Ectodermal cell (in vitro differentiated cells): ENCODE measurements around the gene MYOCD.
A peak's percentile ranks its signal among the peaks of the same experiment; 100 is the strongest.

ENCODE experiments used
- H3K27ac ChIP-seq: 2 replicates; pipeline ENCODE4 v1.7.0; 2013; ENCODE audit warnings: mild to moderate bottlenecking, low read depth, low read length; ENCODE audit not compliant: insufficient read depth, poor library complexity, severe bottlenecking
- H3K27me3 ChIP-seq: 2 replicates; pipeline ENCODE4 v1.7.0; 2013; ENCODE audit warnings: mild to moderate bottlenecking, low read length; ENCODE audit not compliant: insufficient read depth, control insufficient read depth, poor library complexity, severe bottlenecking
- H3K36me3 ChIP-seq: one replicate; pipeline ENCODE4 v1.7.0; 2013; ENCODE audit warnings: low read length; ENCODE audit not compliant: control insufficient read depth, insufficient read depth
- H3K4me1 ChIP-seq: one replicate; pipeline ENCODE4 v1.7.0; 2013; ENCODE audit warnings: low read length; ENCODE audit not compliant: control insufficient read depth, insufficient read depth
- H3K4me3 ChIP-seq: 2 replicates; pipeline ENCODE4 v1.7.0; 2013; ENCODE audit warnings: low read depth, low read length, control low read depth; ENCODE audit not compliant: insufficient read depth
- H3K9me3 ChIP-seq: 2 replicates; pipeline ENCODE4 v1.7.0; 2013; ENCODE audit warnings: mild to moderate bottlenecking, low read length, moderate library complexity; ENCODE audit not compliant: control insufficient read depth
- WGBS, 2 experiments: methylation state at CpG; one replicate each; pipeline ENCODE4 v1.1.7; 2013; ENCODE audit warnings: missing lambda C conversion rate in 2 of 2; 5-methylcytosine and 5-hydroxymethylcytosine counted together

MYOCD gene

GRCh38 chr17:12773153-12773552, 107.5 kb downstream of the MYOCD start:
- no peaks in the 10 kb centered on the region for H3K36me3 ChIP-seq
- H3K27ac ChIP-seq = no peak overlapping the region
- H3K4me3 ChIP-seq = no peak overlapping the region
- no peaks in the 10 kb centered on the region for H3K9me3 ChIP-seq
- no peaks in the 10 kb centered on the region for H3K27me3 ChIP-seq
- H3K4me1 ChIP-seq = no peaks in the 10 kb centered on the region
- WGBS, 2 experiments = 93 to 95% methylated on average over 1 of the region's 1 CpG

DNA sequence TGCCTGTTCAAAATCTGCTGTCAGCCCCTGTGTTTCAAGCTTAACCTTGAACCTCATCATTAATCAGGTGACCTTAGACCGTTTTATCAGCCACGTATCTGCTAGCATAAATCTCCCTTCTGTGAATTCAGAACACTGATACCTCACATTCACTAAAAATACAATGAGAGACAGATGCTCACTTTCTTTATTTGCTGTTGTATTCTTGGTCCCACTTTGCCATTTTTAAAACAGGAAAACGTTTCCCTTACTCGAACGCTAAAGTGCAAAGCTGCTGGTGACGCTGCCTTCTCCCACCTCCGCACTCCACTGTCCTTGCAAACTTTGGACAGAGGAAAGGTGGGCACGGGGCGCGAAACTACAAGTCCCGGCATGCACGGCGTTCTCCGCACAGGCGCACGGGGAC, 123.4 kb downstream of the MYOCD start:
- H3K36me3 ChIP-seq = no peaks in the 10 kb centered on the region
- 1 to 2% methylated on average over 16 of the region's 16 CpGs for WGBS, 2 experiments
- H3K4me1 ChIP-seq = no peaks in the 10 kb centered on the region
- H3K27ac ChIP-seq = no peak overlapping the region
- no peaks in the 10 kb centered on the region for H3K9me3 ChIP-seq
- peaks cover 17% of the 10 kb centered on the region for H3K27me3 ChIP-seq
- peak overlapping the region; percentile 74 for H3K4me3 ChIP-seq

DNA sequence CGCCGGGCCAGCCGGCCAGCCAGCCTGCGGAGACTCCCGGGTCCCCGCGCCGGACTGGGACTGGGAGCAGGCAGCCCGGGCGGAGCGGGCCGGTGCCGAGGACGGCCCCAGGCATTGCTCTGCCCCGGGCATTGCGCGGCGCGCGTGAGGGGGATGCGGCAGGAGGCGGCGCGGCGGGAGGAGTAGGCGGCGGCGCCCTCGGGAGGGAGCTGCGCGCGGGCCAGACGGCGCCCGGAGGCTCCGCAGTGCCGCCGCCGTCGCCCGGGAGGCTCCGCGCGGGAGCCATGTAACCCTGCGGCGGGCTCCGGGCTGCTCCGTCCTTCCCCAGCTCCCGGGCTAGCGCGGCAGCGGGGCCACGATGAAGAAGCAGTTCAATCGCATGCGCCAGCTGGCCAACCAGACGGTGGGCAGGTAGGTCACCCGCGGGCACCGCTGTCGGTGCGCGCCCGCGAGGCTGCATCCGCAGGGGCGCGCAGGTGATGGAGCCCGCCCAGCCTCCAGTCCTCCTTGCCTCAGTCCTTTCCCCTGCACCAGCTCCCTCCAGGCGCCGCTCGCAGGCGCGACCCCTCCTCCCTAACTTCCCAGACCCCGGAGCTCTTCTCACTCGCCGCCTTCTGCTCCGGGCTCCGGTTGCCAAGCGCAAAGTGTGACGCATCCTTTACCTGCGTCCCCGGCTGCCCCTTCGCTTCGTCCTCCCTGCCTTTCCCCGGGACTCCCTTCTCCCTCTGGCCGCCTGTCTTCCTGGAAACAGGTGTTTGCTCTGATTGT, 124.0 kb downstream of the MYOCD start, which contains the start of gene ARHGAP44:
ARHGAP44 (plus strand) TSS at position 18 of the 768 bp plus-strand sequence; CDS start at position 359, 341 bp downstream.
- Histone ChIP-seq H3K9me3 (no peaks in the 10 kb centered on the region), H3K27ac (no peak within 1 kb of the TSS), H3K36me3 (no peaks in the 10 kb centered on the region), H3K4me3 (peak within 1 kb of the TSS; percentile 74), H3K27me3 (peaks cover 17% of the 10 kb centered on the region), H3K4me1 (no peaks in the 10 kb centered on the region)
- WGBS, 2 experiments = 0% methylated on average over 86 of the region's 86 CpGs

- 7 to 8% methylated on average over 27 of the region's 27 CpGs for WGBS, 2 experiments
- Histone ChIP-seq H3K4me1 (no peaks in the 10 kb centered on the region), H3K36me3 (no peaks in the 10 kb centered on the region), H3K9me3 (no peaks in the 10 kb centered on the region), H3K4me3 (peak overlapping the region; percentile 74), H3K27ac (no peak overlapping the region), H3K27me3 (peaks cover 17% of the 10 kb centered on the region)
Observed at GRCh38 chr17:12790249-12791106, 124.8 kb downstream of the MYOCD start.

DNA sequence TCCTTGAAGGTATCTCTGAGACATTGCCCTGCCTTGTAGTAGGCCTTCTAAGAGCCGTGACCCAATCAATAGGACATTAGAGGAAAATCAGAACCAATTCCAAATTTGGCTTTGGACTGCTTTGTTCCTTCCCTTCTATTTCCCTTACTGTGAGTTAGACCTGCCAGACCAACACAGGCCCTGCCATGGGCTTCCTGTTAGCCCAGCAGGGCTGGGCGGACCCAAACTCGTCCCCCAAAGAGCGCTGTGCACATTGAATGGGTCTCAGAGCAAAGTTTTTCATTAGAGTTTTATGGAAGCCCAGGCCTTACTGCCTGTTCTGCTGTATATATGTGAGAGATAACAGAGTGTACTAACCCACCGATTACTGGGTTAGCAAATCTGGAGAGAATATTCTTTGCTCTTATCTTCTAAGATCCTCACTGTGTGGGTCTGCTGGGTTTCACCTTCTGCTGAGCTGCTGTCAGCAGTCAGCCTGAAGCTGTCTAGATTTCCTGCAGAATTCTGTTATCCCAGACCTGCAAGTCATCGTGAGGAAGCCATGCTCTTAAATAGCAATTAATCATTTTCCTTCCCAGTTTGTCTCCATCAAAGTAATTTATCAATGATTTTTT, 129.3 kb downstream of the MYOCD start:
- Histone ChIP-seq H3K27ac (peak overlapping the region; percentile 1), H3K4me1 (no peaks in the 10 kb centered on the region), H3K36me3 (no peaks in the 10 kb centered on the region), H3K27me3 (peaks cover 12% of the 10 kb centered on the region), H3K4me3 (no peak overlapping the region), H3K9me3 (no peaks in the 10 kb centered on the region)
- 89 to 91% methylated on average over 6 of the region's 6 CpGs for WGBS, 2 experiments

GRCh38 chr17:12800855-12801365, 135.2 kb downstream of the MYOCD start:
- WGBS, 2 experiments = 80 to 88% methylated on average over 2 to 3 of the region's 3 CpGs
- Histone ChIP-seq H3K27ac (no peak overlapping the region), H3K36me3 (no peaks in the 10 kb centered on the region), H3K9me3 (no peaks in the 10 kb centered on the region), H3K4me1 (no peaks in the 10 kb centered on the region), H3K4me3 (no peak overlapping the region), H3K27me3 (no peaks in the 10 kb centered on the region)

GRCh38 chr17:12806630-12807029, 140.9 kb downstream of the MYOCD start:
- 97 to 100% methylated on average over 1 of the region's 1 CpG for WGBS, 2 experiments

DNA sequence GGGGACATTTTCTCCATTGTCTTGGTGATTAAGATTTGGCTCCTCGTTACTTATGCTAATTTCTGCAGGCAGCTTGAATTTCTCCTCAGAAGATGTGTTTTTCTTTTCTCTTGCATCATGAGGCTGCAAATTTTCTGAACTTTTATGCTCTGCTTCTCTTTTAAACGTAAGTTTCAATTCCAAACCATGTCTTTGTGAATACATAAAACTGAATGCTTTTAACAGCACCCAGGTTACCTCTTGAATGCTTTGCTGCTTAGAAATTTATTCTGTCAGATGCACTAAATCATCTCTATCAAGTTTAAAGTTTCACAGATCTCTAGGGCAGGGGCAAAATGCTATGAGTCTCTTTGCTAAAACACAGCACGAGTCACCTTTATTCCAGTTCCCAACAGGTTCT, 143.0 kb downstream of the MYOCD start:
- Histone ChIP-seq H3K27me3 (no peaks in the 10 kb centered on the region), H3K36me3 (no peaks in the 10 kb centered on the region), H3K4me1 (no peaks in the 10 kb centered on the region), H3K9me3 (no peaks in the 10 kb centered on the region), H3K4me3 (no peak overlapping the region), H3K27ac (no peak overlapping the region)
- 91 to 93% methylated on average over 3 of the region's 3 CpGs for WGBS, 2 experiments

More at GRCh38 chr17:12806630-12807029, 140.9 kb downstream of the MYOCD start:
- H3K27me3 ChIP-seq = no peaks in the 10 kb centered on the region
- H3K4me3 ChIP-seq = no peak overlapping the region
- H3K4me1 ChIP-seq = no peaks in the 10 kb centered on the region
- no peaks in the 10 kb centered on the region for H3K9me3 ChIP-seq
- no peak overlapping the region for H3K27ac ChIP-seq
- no peaks in the 10 kb centered on the region for H3K36me3 ChIP-seq

- H3K4me3 ChIP-seq = no peak overlapping the region
- no peaks in the 10 kb centered on the region for H3K9me3 ChIP-seq
- no peaks in the 10 kb centered on the region for H3K4me1 ChIP-seq
- no peaks in the 10 kb centered on the region for H3K27me3 ChIP-seq
- no peak overlapping the region for H3K27ac ChIP-seq
- H3K36me3 ChIP-seq = no peaks in the 10 kb centered on the region
- 95 to 97% methylated on average over 2 to 3 of the region's 5 CpGs for WGBS, 2 experiments
Observed at GRCh38 chr17:12812877-12813276, 147.2 kb downstream of the MYOCD start.

DNA sequence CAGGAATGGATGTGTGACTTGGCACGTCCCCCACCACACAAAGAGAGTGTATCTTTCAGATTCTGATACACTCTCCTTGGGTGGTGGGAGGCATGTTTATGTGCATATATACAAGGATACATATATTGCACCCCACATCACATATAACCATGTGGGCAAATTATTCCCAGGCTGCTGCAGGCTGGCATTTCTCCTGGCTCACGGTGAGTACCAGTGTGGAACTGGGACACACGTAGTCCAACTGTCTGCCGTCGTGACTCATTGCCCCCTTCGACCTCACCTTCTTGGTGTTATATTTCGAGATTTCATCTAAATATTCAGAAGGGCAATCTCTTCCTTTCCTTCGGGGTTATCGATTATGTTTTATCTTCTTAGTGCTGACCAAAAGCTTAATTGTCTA, 148.0 kb downstream of the MYOCD start:
- Histone ChIP-seq H3K4me3 (no peak overlapping the region), H3K27me3 (no peaks in the 10 kb centered on the region), H3K36me3 (no peaks in the 10 kb centered on the region), H3K4me1 (no peaks in the 10 kb centered on the region), H3K9me3 (no peaks in the 10 kb centered on the region), H3K27ac (no peak overlapping the region)
- WGBS, 2 experiments = 94 to 97% methylated on average over 9 of the region's 9 CpGs
